Measurements from ENCODE around the gene THRA. TPM values are rescaled to one million over a fixed set of nuclear protein-coding genes. Genes with fewer than 3 reads are reported as not detected.
A peak's percentile ranks its signal among the peaks of the same experiment; 100 is the strongest.

The THRA gene
- total RNA-seq, 4 donors from 2014 or later: 32.6 to 69.9 (median 48.9) TPM

GRCh38 chr17:40110026-40110845 is 47.5 kb downstream of the THRA start:
- Histone ChIP-seq H3K4me3 (no peak overlapping the region), H3K36me3 (no peaks in the 10 kb centered on the region), H3K27ac (peak overlapping the region; percentile 94), H3K27me3 (no peaks in the 10 kb centered on the region), H3K9me3 (no peaks in the 10 kb centered on the region), H3K4me1 (peaks cover 96% of the 10 kb centered on the region)
- TF ChIP-seq POLR2A (IDR thresholded peaks at IDR 0.05) (no peak), POLR2AphosphoS5 (IDR thresholded peaks at IDR 0.05) (no peak), CTCF (IDR thresholded peaks at IDR 0.05) (no peak), EP300 (IDR thresholded peaks at IDR 0.05) (no peak)
- WGBS: 63% methylated on average over 3 of the region's 3 CpGs
- DNase-seq (ENCODE audit: low spot score in 2 of 2): no peak

GRCh38 chr17:40111221-40112128 is 48.7 kb downstream of the THRA start:
- under 1% methylated on average over 12 of the region's 12 CpGs for WGBS
- Histone ChIP-seq H3K4me1 (peaks cover 83% of the 10 kb centered on the region), H3K4me3 (peak overlapping the region; percentile 46), H3K9me3 (no peaks in the 10 kb centered on the region), H3K27ac (peak overlapping the region; percentile 94), H3K27me3 (no peaks in the 10 kb centered on the region), H3K36me3 (no peaks in the 10 kb centered on the region)
- peak; percentile 93 to 94 for DNase-seq (ENCODE audit: low spot score in 2 of 2)
- TF ChIP-seq EP300 (IDR thresholded peaks at IDR 0.05) (no peak), CTCF (IDR thresholded peaks at IDR 0.05) (peak; percentile 84 to 90), POLR2AphosphoS5 (IDR thresholded peaks at IDR 0.05) (peak in 2 of 3 donors; percentile 13 to 55), POLR2A (IDR thresholded peaks at IDR 0.05) (no peak)

GRCh38 chr17:40112191-40112711 is 49.5 kb downstream of the THRA start:
- Histone ChIP-seq H3K9me3 (no peaks in the 10 kb centered on the region), H3K4me1 (peaks cover 75% of the 10 kb centered on the region), H3K27me3 (no peaks in the 10 kb centered on the region), H3K4me3 (peak overlapping the region; percentile 46), H3K27ac (peak overlapping the region; percentile 94), H3K36me3 (no peaks in the 10 kb centered on the region)
- DNase-seq (ENCODE audit: low spot score in 2 of 2): no peak
- WGBS: 6% methylated on average over 2 of the region's 2 CpGs
- TF ChIP-seq POLR2A (IDR thresholded peaks at IDR 0.05) (no peak), POLR2AphosphoS5 (IDR thresholded peaks at IDR 0.05) (no peak), CTCF (IDR thresholded peaks at IDR 0.05) (no peak), EP300 (IDR thresholded peaks at IDR 0.05) (no peak)

- Histone ChIP-seq H3K27ac (peak overlapping the region; percentile 94), H3K4me3 (peak overlapping the region; percentile 46), H3K4me1 (peaks cover 71% of the 10 kb centered on the region), H3K36me3 (no peaks in the 10 kb centered on the region), H3K9me3 (no peaks in the 10 kb centered on the region), H3K27me3 (no peaks in the 10 kb centered on the region)
- no peak for DNase-seq (ENCODE audit: low spot score in 2 of 2)
- 15% methylated on average over 4 of the region's 4 CpGs for WGBS
- TF ChIP-seq POLR2A (IDR thresholded peaks at IDR 0.05) (no peak), EP300 (IDR thresholded peaks at IDR 0.05) (no peak), POLR2AphosphoS5 (IDR thresholded peaks at IDR 0.05) (no peak), CTCF (IDR thresholded peaks at IDR 0.05) (no peak)
Measured at GRCh38 chr17:40112718-40113109, 49.9 kb downstream of the THRA start.

All from suprapubic skin (tissue), 4 donors.